H1 (cell line): ENCODE data around the gene ICAM3. TPM values are rescaled to one million over a fixed set of nuclear protein-coding genes. Genes with fewer than 3 reads are reported as not detected.

Source experiments
- CTCF ChIA-PET: fragments of 300-600 bp; sonication (Branson Sonifier 250); formaldehyde crosslinking; loops from one replicate; lab custom pipeline; 2021; ENCODE audit not compliant: partially characterized antibody; lab: Charles Lee
- POLR2A ChIA-PET: fragments of 300-600 bp; sonication (Branson Sonifier 250); formaldehyde crosslinking; loops from one replicate; lab custom pipeline; 2021; ENCODE audit warnings: inconsistent platforms; ENCODE audit not compliant: partially characterized antibody; lab: Charles Lee
- DNase-seq, 2 experiments: peaks; one replicate each; pipeline versions ENCODE4 v3.0.0 to v3.0.0-alpha.2; 2010 to 2022; ENCODE audit warnings: low spot score in 2 of 2, low read depth in 1 of 2, mixed read lengths in 1 of 2
- FAIRE-seq: peaks from 2 replicates; lab custom pipeline; 2011; peaks lifted over from hg19 to GRCh38; lab: Jason Lieb, UNC
- H2AFZ ChIP-seq: 2 replicates; pipeline ENCODE4 v1.8.1; 2012; ENCODE audit warnings: low read length, inconsistent platforms
- H2AK5ac ChIP-seq: 2 replicates; pipeline ENCODE4 v1.6.1; 2013; ENCODE audit warnings: low read depth, low read length
- H2BK120ac ChIP-seq: replicated peaks from 2 replicates; pipeline ENCODE3; 2013; ENCODE audit warnings: low read depth, low read length, inconsistent platforms
- H2BK12ac ChIP-seq: 2 replicates; pipeline ENCODE4 v1.6.1; 2013; ENCODE audit warnings: low read depth, low read length
- H2BK15ac ChIP-seq: 2 replicates; pipeline ENCODE4 v1.6.1; 2013; ENCODE audit warnings: low read length
- H2BK20ac ChIP-seq: 2 replicates; pipeline ENCODE4 v1.6.1; 2013; ENCODE audit warnings: low read length
- H2BK5ac ChIP-seq: 2 replicates; pipeline ENCODE4 v1.6.1; 2013; ENCODE audit warnings: low read depth, low read length
- H3K14ac ChIP-seq: 2 replicates; pipeline ENCODE4 v1.6.1; 2013; ENCODE audit warnings: inconsistent platforms; ENCODE audit not compliant: insufficient read length
- H3K18ac ChIP-seq: 2 replicates; pipeline ENCODE4 v1.6.1; 2013; ENCODE audit warnings: low read length; ENCODE audit errors: extremely low read depth
- H3K23ac ChIP-seq: 2 replicates; pipeline ENCODE4 v1.6.1; 2013; ENCODE audit warnings: inconsistent platforms; ENCODE audit not compliant: insufficient read length
- H3K23me2 ChIP-seq: 2 replicates; pipeline ENCODE4 v1.6.1; 2013; ENCODE audit warnings: low read depth, low read length
- H3K27ac ChIP-seq: 2 replicates; pipeline ENCODE4 v1.6.1; 2011; ENCODE audit warnings: low read depth, low read length, inconsistent platforms
- H3K27me3 ChIP-seq, 4 experiments: replicated peaks in 1 of 4; 1 replicate in 1 of 4; 2 replicates in 3 of 4; pipeline versions ENCODE4 v1.6.1 to v1.8.1; 2011 to 2013; ENCODE audit warnings: low read length in 3 of 4, mild to moderate bottlenecking in 3 of 4, inconsistent platforms in 2 of 4, mixed read lengths in 2 of 4, moderate library complexity in 1 of 4; ENCODE audit not compliant: control insufficient read depth in 3 of 4, insufficient read depth in 3 of 4; ENCODE audit errors: extremely low read depth in 1 of 4
- H3K36me3 ChIP-seq, 4 experiments: 2 replicates each; pipeline versions ENCODE4 v1.6.1 to v1.8.1; 2011 to 2013; ENCODE audit warnings: mild to moderate bottlenecking in 4 of 4, low read length in 3 of 4, moderate library complexity in 2 of 4, control low read depth in 1 of 4, inconsistent platforms in 1 of 4; ENCODE audit not compliant: insufficient read depth in 4 of 4, control insufficient read depth in 2 of 4
- H3K4ac ChIP-seq: replicated peaks from 2 replicates; pipeline ENCODE3; 2013; ENCODE audit warnings: low read length, low read depth, mixed read lengths, inconsistent platforms; ENCODE audit not compliant: insufficient read length
- H3K4me1 ChIP-seq, 4 experiments: replicated peaks in 1 of 4; 1 replicate in 1 of 4; 2 replicates in 3 of 4; pipeline versions ENCODE4 v1.6.1 to v1.8.1; 2011 to 2013; ENCODE audit warnings: low read length in 3 of 4, inconsistent platforms in 2 of 4, mixed read lengths in 1 of 4; ENCODE audit not compliant: insufficient read depth in 4 of 4, control insufficient read depth in 3 of 4
- H3K4me2 ChIP-seq, 2 experiments: 2 replicates each; pipeline versions ENCODE4 v1.6.1 to v1.8.1; 2011 to 2013; ENCODE audit warnings: low read depth in 2 of 2, low read length in 2 of 2, control low read depth in 1 of 2, inconsistent platforms in 1 of 2, mild to moderate bottlenecking in 1 of 2; ENCODE audit not compliant: insufficient read depth in 1 of 2
- H3K4me3 ChIP-seq, 4 experiments: fragments of 200-600, 300-600 bp in 1 of 4; sonication (generic), shearing (Covaris generic), sonication (Bioruptor Twin) in 1 of 4; 2 replicates each; pipeline versions ENCODE4 v1.5.1 to v1.8.1; 2011 to 2016; ENCODE audit warnings: low read length in 4 of 4, low read depth in 3 of 4, control low read depth in 2 of 4, inconsistent platforms in 2 of 4, mild to moderate bottlenecking in 2 of 4, mixed read lengths in 1 of 4, moderate library complexity in 1 of 4; ENCODE audit not compliant: insufficient read depth in 2 of 4; ENCODE audit errors: extremely low read depth in 1 of 4
- H3K56ac ChIP-seq: replicated peaks from 2 replicates; pipeline ENCODE3; 2013; ENCODE audit warnings: low read depth, mild to moderate bottlenecking, mixed read lengths, low read length, inconsistent platforms; ENCODE audit not compliant: insufficient read length
- H3K79me1 ChIP-seq: 2 replicates; pipeline ENCODE4 v1.6.1; 2013; ENCODE audit warnings: low read depth, low read length, control low read depth
- H3K79me2 ChIP-seq, 2 experiments: 2 replicates each; pipeline versions ENCODE4 v1.6.1 to v1.8.1; 2012 to 2013; ENCODE audit warnings: low read length in 2 of 2, mild to moderate bottlenecking in 2 of 2, inconsistent platforms in 1 of 2; ENCODE audit not compliant: insufficient read depth in 2 of 2, control insufficient read depth in 1 of 2
- H3K9ac ChIP-seq, 4 experiments: replicated peaks in 1 of 4; 1 replicate in 1 of 4; 2 replicates in 3 of 4; pipeline versions ENCODE4 v1.6.1 to v1.8.1; 2011 to 2013; ENCODE audit warnings: low read depth in 3 of 4, low read length in 3 of 4, control low read depth in 2 of 4, mild to moderate bottlenecking in 2 of 4, moderate library complexity in 2 of 4, inconsistent platforms in 1 of 4; ENCODE audit errors: extremely low read depth in 1 of 4
- H3K9me3 ChIP-seq, 2 experiments: 2 replicates each; pipeline versions ENCODE4 v1.6.1 to v1.8.1; 2012 to 2013; ENCODE audit warnings: mild to moderate bottlenecking in 2 of 2, moderate library complexity in 2 of 2, control low read depth in 1 of 2, inconsistent platforms in 1 of 2, low read depth in 1 of 2, low read length in 1 of 2, mixed read lengths in 1 of 2; ENCODE audit not compliant: insufficient read depth in 2 of 2
- H4K20me1 ChIP-seq, 2 experiments: replicated peaks in 1 of 2; 2 replicates each; pipeline versions ENCODE3 to v1.8.1; 2011 to 2013; ENCODE audit warnings: inconsistent platforms in 2 of 2, low read length in 2 of 2, mild to moderate bottlenecking in 1 of 2; ENCODE audit not compliant: insufficient read depth in 2 of 2, control insufficient read depth in 1 of 2
- H4K5ac ChIP-seq: 2 replicates; pipeline ENCODE4 v1.6.1; 2013; ENCODE audit warnings: low read length, low read depth, mixed read lengths, inconsistent platforms; ENCODE audit not compliant: insufficient read length
- H4K8ac ChIP-seq: 2 replicates; pipeline ENCODE4 v1.8.0; 2013; ENCODE audit warnings: mild to moderate bottlenecking, moderate library complexity, low read length, inconsistent platforms; ENCODE audit not compliant: insufficient read depth; ENCODE audit errors: extremely low read depth
- H4K91ac ChIP-seq: replicated peaks from 2 replicates; pipeline ENCODE3; 2013; ENCODE audit warnings: low read length, mixed read lengths, inconsistent platforms; ENCODE audit not compliant: insufficient read length
- ATF2 ChIP-seq: IDR thresholded peaks from 2 replicates; pipeline ENCODE4 v1.6.1; 2012; ENCODE audit warnings: low read length, inconsistent platforms
- BCL11A ChIP-seq, 2 experiments: IDR thresholded peaks; one replicate each; pipeline ENCODE4 v1.6.1; 2011; ENCODE audit warnings: low read depth in 2 of 2, low read length in 2 of 2, mild to moderate bottlenecking in 2 of 2
- HDAC2 ChIP-seq, 2 experiments: fragments of 300-600 bp in 1 of 2; sonication (generic) in 1 of 2; IDR thresholded peaks; 2 replicates each; pipeline ENCODE4 v1.6.1; 2011 to 2012; ENCODE audit warnings: low read depth in 2 of 2, low read length in 2 of 2, mild to moderate bottlenecking in 2 of 2, moderate library complexity in 2 of 2, borderline replicate concordance in 1 of 2, inconsistent platforms in 1 of 2
- WGBS, 2 experiments: shearing (Covaris generic) in 1 of 2; methylation state at CpG; one replicate each; pipeline versions ENCODE4 v1.1.6 to v1.1.7; 2013 to 2015; ENCODE audit warnings: low lambda C conversion rate in 2 of 2, mixed read lengths in 2 of 2, inconsistent platforms in 1 of 2, low coverage in 1 of 2, missing lambda C conversion rate in 1 of 2; ENCODE audit not compliant: insufficient replicate concordance in 2 of 2, insufficient coverage in 1 of 2, insufficient read length in 1 of 2; ENCODE audit errors: extremely low coverage in 1 of 2, missing lambda C conversion rate in 1 of 2; 5-methylcytosine and 5-hydroxymethylcytosine counted together
- polyA plus RNA-seq, 7 experiments: library from polyadenylated mRNA; depleted of rRNA in 3 of 7; stranded (reverse) in 5 of 7; unstranded in 2 of 7; fragments of >200 nt in 5 of 7; fragments of 200-250 nt in 2 of 7; gene quantifications; 1 replicate in 5 of 7; 2 replicates in 1 of 7; 4 replicates in 1 of 7; pipeline versions ENCODE4 v1.2.1 to v1.2.3, GENCODE V29; 2011 to 2013; ENCODE audit warnings: missing spikeins in 2 of 7, mixed read lengths in 2 of 7
- total RNA-seq: library from RNA; stranded (reverse); fragmentation: NEBNext Ultra II Directional; extraction: Animal tissue kit (Norgen Biotek cat#: 25700); gene quantifications from 2 replicates; pipeline ENCODE4 v1.2.1, GENCODE V29; 2021

ICAM3 gene
- total and polyA plus RNA-seq, 2 of the 8 experiments (the other 6 are each of a cell fraction or from before 2014, with no cell fraction given), result 15.4 to 16.5 TPM

GRCh38 chr19:10343495-10343894 is 4.1 kb upstream of the ICAM3 start:
- ChIA-PET CTCF (interaction anchor here (0.5 to 1.9 kb wide), 5 partner anchors 9 to 85 kb away, joined by 3 to 4 read pairs (median 3); no protein-coding TSS in a partner anchor), POLR2A (interaction anchor here (0.6 to 1.2 kb wide), 4 partner anchors 9 to 72 kb away, joined by 3 to 5 read pairs (median 3); partner anchors contain the start of gene ICAM1)
- H2BK120ac ChIP-seq, result no peak overlapping the region
- H3K27ac ChIP-seq, result no peak overlapping the region
- H3K79me1 ChIP-seq, result no peaks in the 10 kb centered on the region; the same call in 1 of the 2 replicates
- no peak overlapping the region for H3K4me3 ChIP-seq
- 89% methylated on average over 2 of the region's 2 CpGs; no CpG with 5 or more reads in 1 of the 2 experiments for WGBS, 2 experiments
- H3K27me3 ChIP-seq, result no peaks in the 10 kb centered on the region
- no peak overlapping the region for H2BK20ac ChIP-seq
- H4K5ac ChIP-seq, result no peak overlapping the region
- no peak overlapping the region for H3K4ac ChIP-seq
- H2AFZ ChIP-seq, result no peak overlapping the region
- no peak overlapping the region for H4K91ac ChIP-seq
- H3K14ac ChIP-seq, result no peak overlapping the region
- H2BK5ac ChIP-seq, result no peak overlapping the region
- peaks cover 0 to 6% (median 4%) of the 10 kb centered on the region in 4 experiments; a peak in 4 of 7 replicates for H3K4me1 ChIP-seq
- H3K79me2 ChIP-seq, result no peaks in the 10 kb centered on the region
- no peak overlapping the region for H2BK15ac ChIP-seq
- H3K36me3 ChIP-seq, result no peaks in the 10 kb centered on the region; a peak in 1 of 8 replicates
- H4K20me1 ChIP-seq, result no peaks in the 10 kb centered on the region
- H3K56ac ChIP-seq, result no peak overlapping the region
- TF ChIP-seq BCL11A (IDR thresholded peaks at IDR 0.05; ENCODE audit: low read depth in 2 of 2, low read length in 2 of 2), result no peak
- TF ChIP-seq ATF2, result no peak
- no peak for TF ChIP-seq HDAC2 (IDR thresholded peaks at IDR 0.05; ENCODE audit: borderline replicate concordance in 1 of 2, low read depth in 2 of 2, low read length in 2 of 2)
- H3K9ac ChIP-seq, result no peak overlapping the region
- no peak overlapping the region for H4K8ac ChIP-seq
- H3K23ac ChIP-seq, result no peak overlapping the region
- H3K18ac ChIP-seq, result no peak overlapping the region
- no peak overlapping the region for H2BK12ac ChIP-seq
- DNase-seq (no peak), FAIRE-seq (no peak)
- H3K9me3 ChIP-seq, result no peaks in the 10 kb centered on the region
- H2AK5ac ChIP-seq, result no peak overlapping the region
- no peaks in the 10 kb centered on the region; the same call in 1 of the 2 replicates for H3K23me2 ChIP-seq
- no peak overlapping the region for H3K4me2 ChIP-seq
